Pons (tissue), 1 donor: ENCODE data around the gene ANKRD40CL.

Experiments
- DNase-seq: peaks from one replicate; pipeline ENCODE4 v3.0.0-alpha.2; 2016; ENCODE audit warnings: low spot score

Gene ANKRD40CL

DNA sequence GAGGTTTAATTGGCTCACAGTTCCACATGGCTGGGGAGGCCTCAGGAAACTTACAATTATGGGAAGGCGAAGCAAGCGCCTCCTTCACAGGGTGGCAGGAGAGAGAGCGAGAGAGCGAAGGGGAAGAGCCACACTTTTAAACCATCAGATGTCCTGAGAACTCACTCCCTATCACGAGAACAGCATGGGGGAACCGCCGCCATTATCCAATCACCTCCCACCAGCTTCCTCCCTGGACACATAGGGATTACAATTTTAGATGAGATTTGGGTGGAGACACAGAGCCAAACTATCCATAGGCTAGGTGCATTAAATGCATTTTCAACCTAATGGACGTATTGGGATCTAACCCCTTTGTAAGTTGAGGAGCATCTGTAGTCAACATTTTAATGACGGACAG lies 54.7 kb downstream of the ANKRD40CL start:
- DNase-seq: no peak
